Endothelial cell of umbilical vein (primary cell): ENCODE measurements around the gene ADARB2.

Source experiments
- EZH2 ChIP-seq: IDR thresholded peaks from 2 replicates; pipeline ENCODE4 v1.6.1; 2012; ENCODE audit warnings: borderline replicate concordance, low read depth, mild to moderate bottlenecking, moderate library complexity, low read length, inconsistent platforms; ENCODE audit not compliant: severe bottlenecking
- FOS ChIP-seq: IDR thresholded peaks from 2 replicates; pipeline ENCODE4 v1.6.1; 2011; ENCODE audit warnings: mild to moderate bottlenecking, low read length, moderate library complexity, borderline replicate concordance; ENCODE audit not compliant: insufficient read depth
- GATA2 ChIP-seq: IDR thresholded peaks from 2 replicates; pipeline ENCODE4 v1.7.0; 2011; ENCODE audit warnings: low read depth, mild to moderate bottlenecking, moderate library complexity, mixed read lengths, low read length; ENCODE audit not compliant: insufficient read length, insufficient read depth
- MYC ChIP-seq: IDR thresholded peaks from one replicate; pipeline ENCODE4 v1.6.1; 2011; ENCODE audit warnings: mild to moderate bottlenecking, low read depth, low read length
- POLR2A ChIP-seq: IDR thresholded peaks from 2 replicates; pipeline ENCODE4 v1.6.1; 2012; ENCODE audit warnings: low read depth, mild to moderate bottlenecking, control low read depth, low read length
- POLR2AphosphoS5 ChIP-seq: IDR thresholded peaks from 2 replicates; pipeline ENCODE4 v1.6.1; 2012; ENCODE audit warnings: low read depth, mild to moderate bottlenecking, control low read depth, low read length, moderate library complexity; ENCODE audit not compliant: insufficient read depth
- TF ChIP-seq, protein P1 (sequence below), 2 donors: IDR thresholded peaks; 1 replicate in 1 of 2; 2 replicates in 1 of 2; pipeline ENCODE4 v1.5.1; 2011; ENCODE audit warnings: low read length in 2 of 2, mild to moderate bottlenecking in 2 of 2, moderate library complexity in 2 of 2, control low read depth in 1 of 2, inconsistent platforms in 1 of 2, low read depth in 1 of 2; ENCODE audit not compliant: insufficient read depth in 1 of 2; ENCODE audit errors: extremely low read depth in 1 of 2
- TF ChIP-seq, protein P2 (sequence below): IDR thresholded peaks from 2 replicates; pipeline ENCODE4 v1.6.1; 2011; ENCODE audit not compliant: insufficient read depth, insufficient read length

DNA sequence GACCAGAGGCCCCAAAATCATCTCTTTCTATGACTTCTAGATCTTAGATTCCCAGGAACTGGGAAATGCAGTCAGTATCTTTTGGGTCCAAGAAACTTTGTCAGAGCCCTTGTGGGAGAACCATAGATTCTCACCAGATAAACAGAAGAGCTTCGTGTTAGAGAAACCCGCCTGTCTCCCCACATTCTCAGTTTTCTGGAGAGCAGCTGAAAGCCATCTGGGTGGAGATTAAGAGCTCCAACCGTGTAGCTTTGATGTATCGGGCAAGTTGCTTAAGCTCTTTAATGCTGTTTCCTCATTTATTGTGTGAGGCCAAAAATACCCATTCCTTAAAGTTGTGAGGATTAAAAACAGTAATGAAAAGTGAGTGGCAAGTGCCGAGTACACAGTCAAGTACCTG is 573.5 kb downstream of the ADARB2 start:
- TF ChIP-seq, protein P1, sequence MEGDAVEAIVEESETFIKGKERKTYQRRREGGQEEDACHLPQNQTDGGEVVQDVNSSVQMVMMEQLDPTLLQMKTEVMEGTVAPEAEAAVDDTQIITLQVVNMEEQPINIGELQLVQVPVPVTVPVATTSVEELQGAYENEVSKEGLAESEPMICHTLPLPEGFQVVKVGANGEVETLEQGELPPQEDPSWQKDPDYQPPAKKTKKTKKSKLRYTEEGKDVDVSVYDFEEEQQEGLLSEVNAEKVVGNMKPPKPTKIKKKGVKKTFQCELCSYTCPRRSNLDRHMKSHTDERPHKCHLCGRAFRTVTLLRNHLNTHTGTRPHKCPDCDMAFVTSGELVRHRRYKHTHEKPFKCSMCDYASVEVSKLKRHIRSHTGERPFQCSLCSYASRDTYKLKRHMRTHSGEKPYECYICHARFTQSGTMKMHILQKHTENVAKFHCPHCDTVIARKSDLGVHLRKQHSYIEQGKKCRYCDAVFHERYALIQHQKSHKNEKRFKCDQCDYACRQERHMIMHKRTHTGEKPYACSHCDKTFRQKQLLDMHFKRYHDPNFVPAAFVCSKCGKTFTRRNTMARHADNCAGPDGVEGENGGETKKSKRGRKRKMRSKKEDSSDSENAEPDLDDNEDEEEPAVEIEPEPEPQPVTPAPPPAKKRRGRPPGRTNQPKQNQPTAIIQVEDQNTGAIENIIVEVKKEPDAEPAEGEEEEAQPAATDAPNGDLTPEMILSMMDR (IDR thresholded peaks at IDR 0.05; ENCODE audit: extremely low read depth in 1 of 2, insufficient read depth in 1 of 2, low read depth in 1 of 2, low read length in 2 of 2): no peak
- TF ChIP-seq POLR2A (no peak), EZH2 (no peak), POLR2AphosphoS5 (no peak), GATA2 (no peak), MYC (no peak), FOS (no peak)
- TF ChIP-seq, protein P2, sequence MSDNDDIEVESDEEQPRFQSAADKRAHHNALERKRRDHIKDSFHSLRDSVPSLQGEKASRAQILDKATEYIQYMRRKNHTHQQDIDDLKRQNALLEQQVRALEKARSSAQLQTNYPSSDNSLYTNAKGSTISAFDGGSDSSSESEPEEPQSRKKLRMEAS: no peak
